Progenitor cell of endocrine pancreas (in vitro differentiated cells): ENCODE data around the gene CEP164. TPM values are rescaled to one million over a fixed set of nuclear protein-coding genes. Genes with fewer than 3 reads are reported as not detected.

ENCODE experiments used
- DNase-seq: peaks from one replicate; pipeline ENCODE4 v3.0.0; 2021; ENCODE audit warnings: low spot score; ENCODE audit not compliant: unreplicated experiment
- H3K27ac Mint-ChIP-seq: 2 replicates; pipeline ENCODE4 v1.8.0; 2021; ENCODE audit warnings: mild to moderate bottlenecking, moderate library complexity, mixed read lengths
- H3K27me3 Mint-ChIP-seq: 2 replicates; pipeline ENCODE4 v1.8.0; 2021; ENCODE audit warnings: mixed read lengths
- H3K36me3 Mint-ChIP-seq: 2 replicates; pipeline ENCODE4 v1.8.0; 2022; ENCODE audit warnings: mixed read lengths; ENCODE audit not compliant: insufficient read depth
- H3K4me1 Mint-ChIP-seq: 2 replicates; pipeline ENCODE4 v1.8.0; 2021; ENCODE audit warnings: low read depth, mixed read lengths
- H3K4me3 Mint-ChIP-seq: 2 replicates; pipeline ENCODE4 v1.8.0; 2021; ENCODE audit warnings: low read depth, mild to moderate bottlenecking, moderate library complexity, mixed read lengths
- H3K9me3 Mint-ChIP-seq: 2 replicates; pipeline ENCODE4 v1.8.0; 2021; ENCODE audit warnings: low read depth, mixed read lengths
- CTCF ChIP-seq: fragments of 200-600 bp; sonication (generic); IDR thresholded peaks from one replicate; pipeline ENCODE4 v1.5.0; 2021; ENCODE audit warnings: antibody characterized with exemption, mild to moderate bottlenecking; ENCODE audit not compliant: unreplicated experiment
- total RNA-seq: library from RNA; stranded (reverse); gene quantifications from 2 replicates; pipeline ENCODE4 v1.2.1, GENCODE V29; 2021

CEP164 gene
- total RNA-seq, 1 donor from 2014 or later, result 66.8 TPM

GRCh38 chr11:117390743-117391142 lies 63.1 kb downstream of the CEP164 start:
- H3K4me3 Mint-ChIP-seq, result no peak overlapping the region
- H3K9me3 Mint-ChIP-seq, result no peaks in the 10 kb centered on the region
- H3K27ac Mint-ChIP-seq, result no peak overlapping the region
- DNase-seq, result no peak
- TF ChIP-seq CTCF, result no peak
- no peaks in the 10 kb centered on the region for H3K4me1 Mint-ChIP-seq
- H3K27me3 Mint-ChIP-seq, result no peaks in the 10 kb centered on the region
- H3K36me3 Mint-ChIP-seq, result peaks cover 17% of the 10 kb centered on the region

GRCh38 chr11:117391181-117391580 lies 63.5 kb downstream of the CEP164 start:
- Mint-ChIP-seq H3K27me3 (no peaks in the 10 kb centered on the region), H3K4me1 (no peaks in the 10 kb centered on the region), H3K9me3 (no peaks in the 10 kb centered on the region), H3K4me3 (no peak overlapping the region), H3K27ac (no peak overlapping the region), H3K36me3 (peaks cover 18% of the 10 kb centered on the region)
- no peak for DNase-seq
- TF ChIP-seq CTCF, result no peak

GRCh38 chr11:117392001-117392690 lies 64.5 kb downstream of the CEP164 start:
- Mint-ChIP-seq H3K4me1 (no peaks in the 10 kb centered on the region), H3K4me3 (no peak overlapping the region), H3K36me3 (peaks cover 25% of the 10 kb centered on the region)

GRCh38 chr11:117392979-117393378 lies 65.3 kb downstream of the CEP164 start:
- no peak for TF ChIP-seq CTCF
- no peaks in the 10 kb centered on the region for H3K4me1 Mint-ChIP-seq

More at GRCh38 chr11:117392001-117392690, 64.5 kb downstream of the CEP164 start:
- DNase-seq, result no peak
- H3K9me3 Mint-ChIP-seq, result no peaks in the 10 kb centered on the region
- H3K27ac Mint-ChIP-seq, result no peak overlapping the region
- no peaks in the 10 kb centered on the region for H3K27me3 Mint-ChIP-seq
- no peak for TF ChIP-seq CTCF

GRCh38 chr11:117394221-117394925 lies 66.7 kb downstream of the CEP164 start:
- peaks cover 11% of the 10 kb centered on the region for H3K9me3 Mint-ChIP-seq
- no peaks in the 10 kb centered on the region for H3K4me1 Mint-ChIP-seq
- no peak for TF ChIP-seq CTCF
- H3K4me3 Mint-ChIP-seq, result no peak overlapping the region
- H3K36me3 Mint-ChIP-seq, result peaks cover 40% of the 10 kb centered on the region
- no peak for DNase-seq
- no peak overlapping the region for H3K27ac Mint-ChIP-seq
- no peaks in the 10 kb centered on the region for H3K27me3 Mint-ChIP-seq

More at GRCh38 chr11:117392979-117393378, 65.3 kb downstream of the CEP164 start:
- Mint-ChIP-seq H3K9me3 (peaks cover 7% of the 10 kb centered on the region), H3K27ac (no peak overlapping the region), H3K27me3 (no peaks in the 10 kb centered on the region), H3K36me3 (peaks cover 33% of the 10 kb centered on the region), H3K4me3 (no peak overlapping the region)
- no peak for DNase-seq
